MM.1S (cell line): ENCODE data around the gene BOC.

Experiments
- CTCF ChIP-seq: fragments of 300-600 bp; sonication (generic); IDR thresholded peaks from 2 replicates; pipeline ENCODE4 v1.5.1; 2016; ENCODE audit warnings: antibody characterized with exemption, low read length, mixed read lengths
- EZH2phosphoT487 ChIP-seq: fragments of 300-600 bp; sonication (generic); IDR thresholded peaks from 2 replicates; pipeline ENCODE4 v1.6.1; 2018; ENCODE audit warnings: antibody characterized with exemption, low read length

GRCh38 chr3:113252553-113252952 is 41.2 kb downstream of the BOC start:
- TF ChIP-seq EZH2phosphoT487 = no peak
- no peak for TF ChIP-seq CTCF
